Heart left ventricle (tissue), 16 donors: Measurements from ENCODE around the gene SIN3A. TPM values are rescaled to one million over a fixed set of nuclear protein-coding genes. Genes with fewer than 3 reads are reported as not detected.

Experiments used
- ATAC-seq, 4 donors: fragments of 200-7000 bp; cut with Tn5 transposase; one replicate each; pipeline ENCODE4 v1.9.1; 2020 to 2022; ENCODE audit warnings: moderate library complexity in 4 of 4, mild to moderate bottlenecking in 3 of 4, moderate number of reproducible peaks in 1 of 4
- DNase-seq, 5 donors: peaks; one replicate each; pipeline ENCODE4 v3.0.0-alpha.2; 2020
- H3K27ac ChIP-seq, 12 donors: fragments of 200-600 bp; sonication (generic) in 4 of 12; one replicate each; pipeline versions ENCODE4 v1.5.0 to v1.8.0; 2016 to 2022; ENCODE audit warnings: mild to moderate bottlenecking in 2 of 12
- H3K27me3 ChIP-seq, 9 donors: fragments of 200-600 bp; sonication (generic) in 2 of 9; one replicate each; pipeline versions ENCODE4 v1.5.1 to v1.8.0; 2016 to 2022; ENCODE audit warnings: mild to moderate bottlenecking in 3 of 9
- H3K36me3 ChIP-seq, 9 donors: fragments of 200-600 bp; sonication (generic) in 2 of 9; one replicate each; pipeline versions ENCODE4 v1.5.0 to v1.8.0; 2018 to 2022; ENCODE audit warnings: mild to moderate bottlenecking in 2 of 9
- H3K4me1 ChIP-seq, 12 donors: fragments of 200-600 bp; sonication (generic) in 4 of 12; one replicate each; pipeline versions ENCODE4 v1.5.0 to v1.8.0; 2016 to 2022; ENCODE audit warnings: mild to moderate bottlenecking in 3 of 12
- H3K4me3 ChIP-seq, 12 donors: fragments of 200-600 bp; sonication (generic) in 4 of 12; one replicate each; pipeline versions ENCODE4 v1.5.0 to v1.8.0; 2017 to 2022; ENCODE audit warnings: mild to moderate bottlenecking in 9 of 12, moderate library complexity in 4 of 12
- H3K9me3 ChIP-seq, 12 donors: fragments of 200-600 bp; sonication (generic) in 4 of 12; one replicate each; pipeline versions ENCODE4 v1.5.0 to v1.8.0; 2016 to 2022; ENCODE audit warnings: mild to moderate bottlenecking in 1 of 12
- POLR2A ChIP-seq, 2 donors: fragments of 450-650 bp; IDR thresholded peaks; one replicate each; pipeline ENCODE4 v1.6.1; 2017; ENCODE audit warnings: antibody characterized with exemption in 2 of 2, mild to moderate bottlenecking in 2 of 2, moderate library complexity in 2 of 2
- WGBS, 4 donors: extraction: QIAGEN DNeasy Blood & Tissue Kit in 2 of 4; methylation state at CpG; one replicate each; pipeline versions ENCODE4 v1.1.5 to v1.1.7; 2013 to 2018; 5-methylcytosine and 5-hydroxymethylcytosine counted together
- intact Hi-C, 10 donors: fragments of 100-400 bp; cut with DNase I; formaldehyde crosslinking; loops; one replicate each; pipeline versions ENCODE4 v1.11.1 to v1.14.2; 2022
- polyA plus RNA-seq, 2 donors: library from polyadenylated mRNA; stranded (reverse); fragments of 200-250 nt; gene quantifications; one replicate each; pipeline ENCODE4 v1.2.3, GENCODE V29; 2013
- total RNA-seq, 9 donors: library from RNA; depleted of rRNA in 2 of 9; stranded (reverse); fragments of >200 nt in 2 of 9; fragmentation: NEBNext Ultra II Directional in 3 of 9; extraction: Animal tissue kit (Norgen Biotek cat#: 25700) in 3 of 9; gene quantifications; one replicate each; pipeline versions ENCODE4 v1.1.0 to v1.2.4, GENCODE V29; 2016 to 2023
- TF ChIP-seq, protein P1 (sequence below), 12 donors: fragments of 200-600 bp; sonication (generic) in 4 of 12; IDR thresholded peaks; one replicate each; pipeline versions ENCODE4 v1.5.0 to v1.8.0; 2018 to 2022; ENCODE audit warnings: antibody characterized with exemption in 12 of 12, mild to moderate bottlenecking in 5 of 12
- donor health status: ischemic (EF 13 %, LVEDD 7.1; RV severe dilation, severe dysfunction).
- donor health status: healthy with polysubstance abuse.
- donor health status: DM: no; HTN: yes; CAD: no.
- donor health status: DM: no; HTN: no; CAD: no.
- donor health status: ischemic (EF 25% LVEDD 6.9; RV normal size, moderate dysfunction).
- donor health status: ischemic (EF 25% LVEDD 5.7; RV mildly dilated, moderate dysfunction).
- donor health status: healthy.
- donor health status: DM: yes; HTN: yes; CAD: no.
- donor health status: ischemic (EF 35%, LVEDD 5.7; RV mildly dilated, moderate dysfunction).
- donor health status: nonischemic (EF 11% LVEDD 7.7; RV severe dilation, severe dysfunction).
- donor health status: DM: yes; HTN: yes; CAD: no.
- donor health status: PGD.
- donor health status: ischemic (EF 29% LVEDD 5.4; RV normal size, mild dysfunction).
- donor health status: nonischemic (EF 23%, LVEDD 6.1; RV moderate dilation, normal function).

The SIN3A gene
- total and polyA plus RNA-seq, 11 donors = 5.6 to 43.5 (median 31.3) TPM

DNA sequence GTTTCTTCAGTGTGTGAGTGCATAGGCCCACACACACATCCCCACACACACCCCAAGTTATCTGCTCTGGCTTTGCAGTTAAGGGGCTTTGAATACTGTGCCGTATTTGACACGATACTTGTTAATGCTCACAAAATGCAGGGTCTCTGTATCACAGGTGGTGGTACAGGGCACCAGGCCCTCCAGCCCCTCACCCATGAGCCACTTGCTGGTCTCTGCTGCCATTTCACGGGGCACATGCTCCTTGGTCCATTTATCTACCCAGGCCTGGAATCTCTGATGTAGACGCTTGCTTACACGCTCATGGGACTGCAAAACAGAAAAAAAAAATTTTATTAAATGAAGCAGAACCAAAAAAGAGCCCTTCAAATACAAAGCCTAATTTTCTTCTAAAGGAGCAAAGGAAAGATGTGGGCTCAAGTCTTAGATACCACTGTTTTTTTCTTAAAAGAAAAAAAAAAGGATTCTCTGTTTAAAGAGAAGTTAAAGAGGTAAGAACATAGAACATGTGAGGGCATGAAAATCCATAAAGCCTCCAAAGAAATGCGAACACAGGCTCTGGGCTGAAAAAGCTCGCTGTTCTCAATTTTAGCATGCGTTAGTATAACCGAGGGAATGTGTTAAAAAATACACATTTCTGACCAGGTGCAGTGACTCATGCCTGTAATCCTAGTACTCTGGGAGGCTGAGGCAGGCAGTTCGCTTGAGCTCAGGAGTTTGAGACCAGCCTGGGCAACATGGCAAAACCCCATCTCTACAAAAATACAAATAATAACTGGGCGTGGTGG, 79.4 kb downstream of the SIN3A start:
- Histone ChIP-seq H3K27ac (no peak overlapping the region), H3K9me3 (no peaks in the 10 kb centered on the region), H3K4me3 (no peak overlapping the region), H3K4me1 (peaks cover 0 to 23% (median 16%) of the 10 kb centered on the region in 12 donors), H3K36me3 (peaks cover 0 to 77% (median 68%) of the 10 kb centered on the region in 9 donors), H3K27me3 (no peaks in the 10 kb centered on the region)
- WGBS, 4 donors = 94 to 97% (median 96%) methylated on average over 11 of the region's 11 CpGs
- no peak for TF ChIP-seq POLR2A (IDR thresholded peaks at IDR 0.05)
- TF ChIP-seq, protein P1, sequence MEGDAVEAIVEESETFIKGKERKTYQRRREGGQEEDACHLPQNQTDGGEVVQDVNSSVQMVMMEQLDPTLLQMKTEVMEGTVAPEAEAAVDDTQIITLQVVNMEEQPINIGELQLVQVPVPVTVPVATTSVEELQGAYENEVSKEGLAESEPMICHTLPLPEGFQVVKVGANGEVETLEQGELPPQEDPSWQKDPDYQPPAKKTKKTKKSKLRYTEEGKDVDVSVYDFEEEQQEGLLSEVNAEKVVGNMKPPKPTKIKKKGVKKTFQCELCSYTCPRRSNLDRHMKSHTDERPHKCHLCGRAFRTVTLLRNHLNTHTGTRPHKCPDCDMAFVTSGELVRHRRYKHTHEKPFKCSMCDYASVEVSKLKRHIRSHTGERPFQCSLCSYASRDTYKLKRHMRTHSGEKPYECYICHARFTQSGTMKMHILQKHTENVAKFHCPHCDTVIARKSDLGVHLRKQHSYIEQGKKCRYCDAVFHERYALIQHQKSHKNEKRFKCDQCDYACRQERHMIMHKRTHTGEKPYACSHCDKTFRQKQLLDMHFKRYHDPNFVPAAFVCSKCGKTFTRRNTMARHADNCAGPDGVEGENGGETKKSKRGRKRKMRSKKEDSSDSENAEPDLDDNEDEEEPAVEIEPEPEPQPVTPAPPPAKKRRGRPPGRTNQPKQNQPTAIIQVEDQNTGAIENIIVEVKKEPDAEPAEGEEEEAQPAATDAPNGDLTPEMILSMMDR (IDR thresholded peaks at IDR 0.05) = no peak
- intact Hi-C loops = no loop called here
- DNase-seq = no peak
- no peak for ATAC-seq

DNA sequence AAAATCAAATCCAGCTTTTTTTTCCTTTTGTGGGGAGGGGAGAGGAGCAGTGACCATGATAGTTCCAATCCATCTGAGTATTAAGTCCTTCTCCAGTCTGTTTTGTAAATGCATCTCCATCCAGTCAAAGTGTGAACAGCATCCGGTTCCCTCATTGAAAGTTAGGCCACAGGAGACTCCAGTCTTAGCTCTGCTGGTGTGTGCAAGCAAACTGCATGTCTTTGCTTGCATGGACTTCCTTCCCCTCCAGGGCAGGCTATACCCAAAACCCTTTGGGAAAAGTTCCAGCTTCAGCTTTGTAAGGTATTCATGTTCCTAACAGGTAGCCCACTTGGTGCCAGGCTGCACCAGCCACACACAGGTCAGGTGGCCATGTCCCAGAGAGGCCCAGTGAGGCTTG, 80.0 kb downstream of the SIN3A start:
- Histone ChIP-seq H3K4me3 (no peak overlapping the region), H3K27ac (no peak overlapping the region), H3K36me3 (peaks cover 0 to 77% (median 67%) of the 10 kb centered on the region in 9 donors), H3K9me3 (no peaks in the 10 kb centered on the region), H3K27me3 (no peaks in the 10 kb centered on the region), H3K4me1 (peaks cover 0 to 23% (median 16%) of the 10 kb centered on the region in 12 donors)
- intact Hi-C loops = no loop called here
- TF ChIP-seq, protein P1 (IDR thresholded peaks at IDR 0.05) = no peak
- TF ChIP-seq POLR2A (IDR thresholded peaks at IDR 0.05) = no peak
- no peak for ATAC-seq
- DNase-seq = no peak
- 71 to 93% (median 89%) methylated on average over 1 of the region's 1 CpG for WGBS, 4 donors

DNA sequence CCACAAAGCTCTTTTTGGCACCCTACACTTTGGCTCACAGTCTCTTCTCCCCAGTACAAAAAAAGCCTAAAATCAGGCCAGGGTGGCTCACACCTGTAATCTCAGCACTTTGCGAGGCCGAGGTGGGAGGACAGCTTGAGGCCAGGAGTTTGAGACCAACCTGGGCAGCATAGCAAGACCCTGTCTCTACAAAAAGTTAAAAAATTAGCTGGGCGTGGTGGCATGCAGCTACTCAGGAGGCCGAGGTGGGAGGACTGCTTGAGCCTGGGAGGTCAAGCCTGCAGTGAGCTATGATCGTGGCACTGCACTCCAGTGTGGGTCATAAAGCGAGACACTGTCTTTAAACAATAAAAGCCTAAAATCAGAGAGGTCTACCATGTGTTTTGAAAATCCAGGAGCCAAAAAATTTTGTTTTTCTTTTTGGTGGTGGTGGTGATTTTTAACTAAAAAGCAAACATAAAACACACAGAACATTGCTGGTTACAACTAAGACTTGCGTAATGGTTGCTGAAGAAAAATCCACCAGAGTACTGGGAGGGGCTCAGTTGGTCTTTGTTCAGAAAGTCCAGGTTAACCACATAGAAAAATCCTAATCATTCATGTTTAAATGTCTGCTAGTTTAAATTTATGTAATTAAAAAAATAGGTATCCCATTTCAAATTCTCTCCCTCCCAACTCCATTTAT, 81.5 kb downstream of the SIN3A start:
- ATAC-seq (no peak), DNase-seq (no peak)
- Histone ChIP-seq H3K27me3 (no peaks in the 10 kb centered on the region), H3K4me1 (peaks cover 0 to 23% (median 16%) of the 10 kb centered on the region in 12 donors), H3K36me3 (peaks cover 0 to 77% (median 67%) of the 10 kb centered on the region in 9 donors), H3K27ac (peak overlapping the region in 4 of 12 donors; percentile 19 to 99 (median 98)), H3K9me3 (no peaks in the 10 kb centered on the region), H3K4me3 (no peak overlapping the region)
- 96 to 98% (median 97%) methylated on average over 7 of the region's 7 CpGs for WGBS, 4 donors
- no peak for TF ChIP-seq POLR2A (IDR thresholded peaks at IDR 0.05)
- TF ChIP-seq, protein P1 (IDR thresholded peaks at IDR 0.05) = no peak
- intact Hi-C loops = loop anchor here in 8 of 10 donors (2.0 to 10.0 kb wide), 8 partner anchors 35 to 432 kb away; partner anchors contain the start of genes SIN3A (in 6 of the 8), IMP3 (in 1 of the 8) and SNX33 (in 1 of the 8)
